HPDE6-E6E7 (cell line): ENCODE results near the gene SEMA3G.

ENCODE experiments used
- DNase-seq: peaks from one replicate; pipeline ENCODE4 v3.0.0; 2011; ENCODE audit warnings: missing footprints; ENCODE audit errors: extremely low spot score

SEMA3G gene

DNA sequence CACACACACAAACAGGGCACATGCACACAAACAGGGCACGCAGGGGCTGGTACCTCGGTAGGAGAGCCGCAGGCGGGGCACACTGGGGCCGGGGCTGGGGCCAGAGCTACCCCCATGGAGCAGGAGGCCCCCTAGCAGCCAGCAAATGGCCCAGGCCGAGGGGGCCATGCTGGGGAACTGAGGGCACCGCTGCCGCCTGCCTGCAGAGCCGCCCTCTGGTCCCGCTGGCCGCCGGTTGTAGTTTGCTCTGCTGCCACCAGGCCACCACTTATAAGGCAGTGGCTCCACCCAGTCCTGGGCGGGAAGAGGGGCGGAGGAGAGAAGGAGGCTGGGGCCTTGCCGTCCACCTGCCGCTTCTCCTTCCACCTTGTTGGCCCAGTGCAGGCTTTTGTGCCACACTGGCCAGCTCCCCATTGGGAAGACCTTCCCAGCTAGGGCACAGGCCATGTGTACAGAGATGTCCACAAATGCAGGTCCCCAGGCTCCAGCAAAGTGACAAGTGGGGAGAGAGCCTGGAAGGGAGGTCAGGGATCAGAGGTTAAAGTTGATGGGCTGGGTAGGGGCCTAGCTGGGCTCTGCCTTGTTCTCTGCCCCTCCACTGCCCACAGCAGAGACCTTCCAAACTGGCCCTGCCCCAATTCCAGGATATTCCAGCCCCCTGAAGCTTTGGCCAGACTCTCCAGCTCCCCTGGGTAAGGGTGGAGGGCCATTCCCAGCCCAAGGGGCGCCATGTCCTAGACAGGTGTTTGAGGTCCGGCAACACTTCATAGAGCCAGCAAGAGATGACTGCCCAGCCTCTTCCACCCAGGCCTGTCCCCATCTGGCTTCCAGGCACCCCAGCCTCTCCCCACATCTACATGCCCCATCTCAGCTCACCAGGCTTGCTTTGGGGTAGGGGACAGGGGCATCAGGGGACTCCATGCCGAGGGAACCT is at the start of gene SEMA3G:
Gene SEMA3G, minus strand, starts transcription at position 244 of the 934 bp plus-strand sequence. Its CDS starts 76 bp downstream, at position 168.
- DNase-seq = peak; percentile 39

DNA sequence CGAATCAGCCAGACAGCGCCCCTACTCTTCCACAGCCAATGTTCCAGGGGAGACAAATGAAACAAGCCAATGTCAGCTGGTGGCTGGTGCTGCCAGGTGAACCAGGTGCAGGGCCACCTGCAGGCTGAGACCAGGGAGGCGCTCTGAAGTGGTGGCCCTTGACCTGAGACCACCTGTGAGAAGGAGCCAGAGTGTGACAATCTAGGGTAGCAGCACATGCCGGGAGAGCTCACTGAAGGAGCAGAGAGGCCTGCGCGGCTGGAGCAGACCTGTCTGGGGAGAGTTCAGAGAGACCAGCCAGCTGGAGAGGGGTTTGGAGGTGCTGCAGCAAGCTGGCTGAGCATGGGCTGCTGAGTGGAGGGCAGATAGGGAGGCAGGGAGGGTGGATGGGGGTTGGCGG is 49.5 kb upstream of the SEMA3G start:
- no peak for DNase-seq

DNA sequence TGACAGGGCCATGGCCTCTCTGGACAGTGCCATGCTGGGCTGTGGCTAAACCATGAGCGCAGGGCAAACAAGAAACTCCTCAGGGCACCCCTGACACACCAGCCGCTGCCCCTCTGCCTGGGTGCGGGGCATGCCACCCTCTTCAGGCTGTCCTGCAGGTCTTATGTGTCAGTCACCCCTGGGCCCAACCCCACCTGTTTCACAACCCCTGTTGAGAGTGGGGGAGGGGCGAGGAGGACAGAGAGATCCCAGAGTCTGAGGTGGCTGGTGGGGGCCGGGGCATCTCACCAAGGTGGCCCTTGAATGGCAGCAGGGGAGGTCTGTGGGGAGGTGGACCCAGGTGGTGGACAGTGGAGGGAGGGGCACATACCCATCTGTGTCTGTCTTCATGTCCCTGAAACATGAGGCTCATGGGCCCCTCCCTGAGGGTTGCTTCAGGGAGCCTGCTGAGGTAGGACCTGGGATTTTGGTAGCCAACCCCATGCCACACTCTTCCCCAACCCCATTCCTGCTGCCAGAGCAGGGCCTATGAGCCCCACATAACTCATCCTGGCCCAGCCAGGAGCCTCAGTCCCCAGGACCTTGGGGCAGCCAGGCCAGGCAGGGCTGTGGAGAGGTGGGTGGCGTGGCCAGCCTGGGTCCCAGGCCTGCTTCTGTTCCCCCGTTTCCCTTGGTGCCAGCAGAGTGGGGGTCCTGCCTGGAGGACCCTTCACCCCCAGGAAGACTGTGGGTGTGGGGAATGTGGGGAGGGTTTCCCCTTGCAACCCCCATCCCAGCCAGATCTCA is 48.5 kb upstream of the SEMA3G start:
- DNase-seq = no peak

DNA sequence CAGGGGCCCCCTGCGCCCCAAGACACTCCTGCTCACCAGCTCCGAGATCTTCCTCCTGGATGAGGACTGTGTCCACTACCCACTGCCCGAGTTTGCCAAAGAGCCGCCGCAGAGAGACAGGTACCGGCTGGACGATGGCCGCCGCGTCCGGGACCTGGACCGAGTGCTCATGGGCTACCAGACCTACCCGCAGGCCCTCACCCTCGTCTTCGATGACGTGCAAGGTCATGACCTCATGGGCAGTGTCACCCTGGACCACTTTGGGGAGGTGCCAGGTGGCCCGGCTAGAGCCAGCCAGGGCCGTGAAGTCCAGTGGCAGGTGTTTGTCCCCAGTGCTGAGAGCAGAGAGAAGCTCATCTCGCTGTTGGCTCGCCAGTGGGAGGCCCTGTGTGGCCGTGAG is 47.2 kb upstream of the SEMA3G start:
- no peak for DNase-seq

DNA sequence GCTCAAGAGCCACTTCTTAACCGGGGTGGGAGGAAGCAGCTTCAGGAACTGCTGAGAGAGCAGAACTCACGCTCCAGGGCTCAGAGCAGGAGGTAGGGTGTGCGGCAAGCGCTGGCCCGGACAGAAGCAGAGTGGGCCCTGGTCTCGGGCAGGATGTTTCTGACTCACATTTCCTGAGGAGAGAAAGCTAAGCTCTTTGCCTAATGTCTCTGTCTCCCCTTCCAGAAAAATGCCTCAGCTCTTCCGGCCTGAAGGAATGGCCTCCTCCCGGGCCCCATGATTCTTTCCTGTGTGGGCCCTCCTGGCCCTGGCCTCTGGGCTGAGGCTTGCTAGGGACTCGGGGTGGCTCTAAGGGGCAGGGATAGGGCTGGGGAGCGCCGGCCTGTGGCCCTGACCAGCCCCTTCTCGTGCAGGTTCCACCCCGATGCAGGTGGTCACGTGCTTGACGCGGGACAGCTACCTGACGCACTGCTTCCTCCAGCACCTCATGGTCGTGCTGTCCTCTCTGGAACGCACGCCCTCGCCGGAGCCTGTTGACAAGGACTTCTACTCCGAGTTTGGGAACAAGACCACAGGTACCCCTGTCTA is 46.1 kb upstream of the SEMA3G start:
- no peak for DNase-seq

DNA sequence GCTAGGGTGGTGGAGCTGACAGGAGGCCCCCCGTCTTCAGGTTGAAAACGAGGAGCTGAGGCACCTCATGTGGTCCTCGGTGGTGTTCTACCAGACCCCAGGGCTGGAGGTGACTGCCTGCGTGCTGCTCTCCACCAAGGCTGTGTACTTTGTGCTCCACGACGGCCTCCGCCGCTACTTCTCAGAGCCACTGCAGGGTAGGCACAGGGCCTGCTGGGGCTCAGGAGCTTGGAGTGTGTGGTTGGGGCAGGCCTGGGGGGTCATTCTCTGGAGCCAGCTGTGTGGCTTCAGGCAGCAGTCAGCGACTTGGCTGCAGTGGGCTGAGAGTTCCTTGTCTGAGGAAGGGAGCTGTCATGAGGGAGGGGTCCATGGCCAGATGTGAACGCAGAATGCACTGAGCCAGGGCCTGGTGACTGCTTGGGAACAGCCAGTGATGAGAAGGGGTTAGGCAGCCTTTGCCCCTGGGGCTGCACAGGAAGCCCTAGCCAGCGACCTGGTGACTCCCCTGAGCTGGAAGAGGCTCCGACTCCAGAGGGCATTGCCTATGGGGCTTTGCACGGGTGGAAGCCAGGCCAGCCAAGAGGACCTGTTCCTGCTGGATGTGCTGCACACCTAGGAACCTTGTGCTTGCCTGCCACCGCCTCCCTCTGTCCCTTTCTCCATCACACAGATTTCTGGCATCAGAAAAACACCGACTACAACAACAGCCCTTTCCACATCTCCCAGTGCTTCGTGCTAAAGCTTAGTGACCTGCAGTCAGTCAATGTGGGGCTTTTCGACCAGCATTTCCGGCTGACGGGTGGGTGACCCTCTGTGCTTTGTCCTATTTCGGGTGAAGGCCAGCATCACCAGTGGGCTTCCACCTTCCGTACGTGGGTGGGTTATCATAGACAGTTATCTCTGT is 45.4 kb upstream of the SEMA3G start:
- DNase-seq = no peak

DNA sequence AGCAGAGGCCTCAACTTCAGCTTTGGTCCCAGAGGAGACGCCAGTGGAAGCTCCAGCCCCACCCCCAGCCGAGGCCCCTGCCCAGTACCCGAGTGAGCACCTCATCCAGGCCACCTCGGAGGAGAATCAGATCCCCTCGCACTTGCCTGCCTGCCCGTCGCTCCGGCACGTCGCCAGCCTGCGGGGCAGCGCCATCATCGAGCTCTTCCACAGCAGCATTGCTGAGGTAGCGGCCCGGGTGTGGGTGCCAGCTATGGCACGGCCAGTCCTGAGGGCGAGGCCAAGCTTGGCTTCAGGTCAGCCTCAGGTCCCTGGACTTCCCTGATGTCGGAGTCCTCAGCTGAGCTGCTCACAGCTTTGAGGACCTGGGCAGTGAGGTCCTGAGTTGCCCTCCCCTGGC is 44.5 kb upstream of the SEMA3G start:
- DNase-seq = no peak

DNA sequence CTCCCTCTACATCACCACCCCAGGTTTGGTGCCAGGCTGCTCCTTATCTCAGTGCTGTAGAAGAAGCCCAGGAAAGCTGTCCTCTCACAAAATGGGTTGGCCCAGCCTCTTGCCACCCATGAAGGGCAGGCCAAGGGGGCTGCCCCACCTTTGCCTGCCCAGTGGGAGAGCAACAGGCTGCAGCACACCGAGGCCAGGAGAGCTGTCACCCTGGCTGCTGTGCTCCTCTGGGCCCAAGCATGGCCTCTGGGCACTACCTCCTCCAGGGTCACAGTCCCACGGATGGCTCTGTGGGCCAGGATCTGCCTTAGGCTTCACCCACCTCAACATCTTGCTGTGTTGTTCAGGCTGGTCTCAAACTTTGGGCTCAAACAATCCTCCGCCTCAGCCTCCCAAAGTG is 43.8 kb upstream of the SEMA3G start:
- no peak for DNase-seq

DNA sequence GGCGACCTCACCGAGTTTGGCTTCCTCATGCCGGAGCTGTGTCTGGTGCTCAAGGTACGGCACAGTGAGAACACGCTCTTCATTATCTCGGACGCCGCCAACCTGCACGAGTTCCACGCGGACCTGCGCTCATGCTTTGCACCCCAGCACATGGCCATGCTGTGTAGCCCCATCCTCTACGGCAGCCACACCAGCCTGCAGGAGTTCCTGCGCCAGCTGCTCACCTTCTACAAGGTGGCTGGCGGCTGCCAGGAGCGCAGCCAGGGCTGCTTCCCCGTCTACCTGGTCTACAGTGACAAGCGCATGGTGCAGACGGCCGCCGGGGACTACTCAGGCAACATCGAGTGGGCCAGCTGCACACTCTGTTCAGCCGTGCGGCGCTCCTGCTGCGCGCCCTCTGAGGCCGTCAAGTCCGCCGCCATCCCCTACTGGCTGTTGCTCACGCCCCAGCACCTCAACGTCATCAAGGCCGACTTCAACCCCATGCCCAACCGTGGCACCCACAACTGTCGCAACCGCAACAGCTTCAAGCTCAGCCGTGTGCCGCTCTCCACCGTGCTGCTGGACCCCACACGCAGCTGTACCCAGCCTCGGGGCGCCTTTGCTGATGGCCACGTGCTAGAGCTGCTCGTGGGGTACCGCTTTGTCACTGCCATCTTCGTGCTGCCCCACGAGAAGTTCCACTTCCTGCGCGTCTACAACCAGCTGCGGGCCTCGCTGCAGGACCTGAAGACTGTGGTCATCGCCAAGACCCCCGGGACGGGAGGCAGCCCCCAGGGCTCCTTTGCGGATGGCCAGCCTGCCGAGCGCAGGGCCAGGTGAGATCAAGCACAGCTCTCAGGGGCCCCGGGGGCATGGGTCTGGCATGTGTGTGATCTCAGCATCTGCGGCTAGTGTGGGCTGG is 43.1 kb upstream of the SEMA3G start:
- DNase-seq = no peak

DNA sequence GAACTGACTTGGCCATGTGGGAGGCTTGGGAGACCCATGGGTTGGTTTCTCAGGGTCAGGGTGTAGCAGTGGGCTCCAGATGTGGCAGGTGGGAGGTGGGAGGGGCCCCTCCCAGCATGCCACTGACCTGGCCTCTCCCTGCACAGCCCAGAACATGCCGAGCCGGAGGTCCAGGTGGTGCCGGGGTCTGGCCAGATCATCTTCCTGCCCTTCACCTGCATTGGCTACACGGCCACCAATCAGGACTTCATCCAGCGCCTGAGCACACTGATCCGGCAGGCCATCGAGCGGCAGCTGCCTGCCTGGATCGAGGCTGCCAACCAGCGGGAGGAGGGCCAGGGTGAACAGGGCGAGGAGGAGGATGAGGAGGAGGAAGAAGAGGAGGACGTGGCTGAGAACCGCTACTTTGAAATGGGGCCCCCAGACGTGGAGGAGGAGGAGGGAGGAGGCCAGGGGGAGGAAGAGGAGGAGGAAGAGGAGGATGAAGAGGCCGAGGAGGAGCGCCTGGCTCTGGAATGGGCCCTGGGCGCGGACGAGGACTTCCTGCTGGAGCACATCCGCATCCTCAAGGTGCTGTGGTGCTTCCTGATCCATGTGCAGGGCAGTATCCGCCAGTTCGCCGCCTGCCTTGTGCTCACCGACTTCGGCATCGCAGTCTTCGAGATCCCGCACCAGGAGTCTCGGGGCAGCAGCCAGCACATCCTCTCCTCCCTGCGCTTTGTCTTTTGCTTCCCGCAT is 42.3 kb upstream of the SEMA3G start:
- DNase-seq = no peak

DNA sequence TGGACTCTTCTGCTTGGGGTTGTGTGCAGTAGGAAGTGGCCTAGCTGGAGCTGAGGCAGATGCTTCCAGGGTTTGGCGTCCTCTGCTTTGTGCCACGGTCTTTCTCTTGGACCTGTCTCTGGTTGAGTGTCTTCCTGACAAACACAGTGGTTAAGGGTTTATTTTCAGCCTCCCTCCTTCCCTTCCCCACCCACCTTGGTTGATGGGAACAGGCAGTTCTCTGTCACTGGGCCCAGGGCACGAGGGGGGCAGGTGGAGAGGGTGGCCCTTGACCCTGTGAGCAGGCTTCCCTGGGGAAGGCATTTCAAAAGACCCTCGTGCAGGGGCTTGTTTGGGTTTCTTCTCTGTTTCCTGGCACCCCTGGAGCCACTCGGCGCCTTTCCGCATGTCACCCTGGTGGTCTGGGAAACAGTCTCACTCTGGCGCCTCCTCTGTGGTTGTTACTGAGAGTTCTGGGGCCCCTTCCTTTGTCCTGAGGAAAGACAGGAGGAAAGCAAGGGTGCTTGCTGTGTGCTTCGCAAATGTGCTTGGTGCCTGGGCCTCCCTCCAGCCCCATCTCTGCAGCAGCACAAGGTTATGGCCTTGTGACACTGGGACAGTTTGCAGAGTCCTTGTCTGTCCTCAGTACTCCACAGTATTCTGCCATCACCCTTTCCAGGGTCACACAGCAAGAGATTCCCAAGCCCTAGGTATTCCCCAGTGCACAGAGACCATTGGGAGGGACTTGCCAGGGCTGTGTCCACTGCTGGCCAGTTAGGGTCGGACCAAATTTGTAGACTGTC is 40.0 kb upstream of the SEMA3G start:
- DNase-seq = no peak

DNA sequence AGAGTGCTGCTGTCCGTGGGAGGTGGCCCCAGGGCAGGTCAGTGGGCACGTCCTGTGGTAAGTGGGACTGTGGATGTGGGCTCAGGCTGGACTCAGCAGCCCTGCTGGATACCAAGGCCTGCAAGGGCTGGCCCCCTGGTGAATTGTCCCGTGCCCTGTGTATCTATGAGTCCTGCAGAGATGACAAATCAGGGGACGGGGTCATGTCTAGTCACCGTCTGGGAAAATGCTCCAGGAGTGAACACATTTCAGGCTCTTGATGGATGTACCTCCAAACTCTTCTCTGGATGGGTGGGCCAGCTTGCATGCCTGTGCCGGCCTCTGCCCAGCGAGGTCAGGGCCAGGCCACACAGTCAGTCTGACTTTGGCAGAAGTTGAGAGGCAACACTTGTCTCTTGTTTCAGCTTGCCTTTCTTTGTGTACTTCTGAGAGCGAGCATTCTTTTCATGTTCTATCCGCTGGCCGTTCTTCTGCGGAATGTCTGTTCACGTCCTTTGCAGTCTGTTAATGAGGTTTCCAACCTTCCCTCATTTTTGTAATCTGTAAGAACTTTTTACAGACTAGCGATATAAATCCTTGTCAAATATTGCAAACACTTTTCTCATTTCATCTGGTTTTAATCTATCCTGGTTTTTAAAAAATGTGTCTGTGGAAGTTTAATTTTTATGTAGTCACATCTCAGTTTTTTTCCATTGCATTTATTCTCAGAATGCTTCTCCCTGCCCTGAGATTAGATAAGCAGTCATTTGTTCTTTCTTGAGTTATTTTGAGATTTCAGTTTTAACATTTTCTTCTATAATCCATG is 38.9 kb upstream of the SEMA3G start:
- peak; percentile 16 for DNase-seq

DNA sequence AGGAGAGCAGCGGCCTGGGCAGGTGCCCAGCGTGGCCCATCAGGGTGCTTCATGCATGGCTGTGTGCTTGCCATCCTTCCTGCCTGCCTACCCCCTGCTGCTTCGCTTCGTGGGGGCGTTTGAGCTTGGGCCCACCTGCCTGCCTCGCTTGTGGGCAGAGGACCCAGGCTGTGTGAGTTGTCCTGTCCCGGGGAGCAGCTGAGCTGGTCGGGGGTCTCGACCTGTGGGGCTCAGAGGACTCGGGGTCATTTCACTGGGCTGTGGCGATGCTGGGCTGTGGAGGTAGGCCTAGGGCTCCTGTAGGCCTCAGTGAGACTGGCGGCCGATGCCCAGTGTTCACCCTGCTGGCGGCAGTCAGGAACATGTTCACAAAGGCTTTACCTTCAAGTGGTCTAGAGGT is 38.2 kb upstream of the SEMA3G start:
- DNase-seq = no peak

DNA sequence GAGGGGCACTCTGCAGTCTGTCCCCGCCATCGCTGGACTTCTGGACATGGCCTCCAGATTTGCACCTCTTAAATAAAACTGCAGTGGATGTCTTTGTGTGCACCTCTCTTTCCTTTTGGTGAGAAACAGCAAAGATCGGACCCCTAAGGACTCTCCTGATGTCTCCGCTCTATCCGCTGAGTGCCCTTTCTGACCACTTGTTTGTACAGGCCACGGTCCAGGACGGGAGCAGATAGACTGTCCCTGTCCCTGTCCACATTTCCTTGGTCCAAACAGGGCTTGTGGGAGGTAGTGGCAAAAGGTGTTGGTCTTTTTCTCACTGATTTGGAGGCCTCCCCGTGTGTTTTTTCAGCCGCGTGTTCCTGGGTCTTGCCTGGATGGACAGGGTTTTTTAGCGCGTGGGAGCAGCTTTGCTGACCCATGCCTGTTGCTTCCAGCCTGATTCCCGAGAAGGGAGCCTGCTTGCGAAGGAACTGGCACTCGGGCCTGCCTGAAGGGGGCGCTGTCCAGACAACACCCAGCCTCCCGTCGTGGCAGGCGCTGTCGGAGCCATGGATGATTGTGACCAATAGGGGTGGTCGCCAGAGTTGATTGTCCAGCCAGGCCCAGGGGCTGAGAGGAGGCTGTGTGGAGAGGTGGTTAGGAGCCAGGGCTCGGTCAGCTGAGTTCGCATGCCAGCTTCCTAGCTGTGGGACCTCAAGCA is 37.1 kb upstream of the SEMA3G start:
- DNase-seq = no peak

DNA sequence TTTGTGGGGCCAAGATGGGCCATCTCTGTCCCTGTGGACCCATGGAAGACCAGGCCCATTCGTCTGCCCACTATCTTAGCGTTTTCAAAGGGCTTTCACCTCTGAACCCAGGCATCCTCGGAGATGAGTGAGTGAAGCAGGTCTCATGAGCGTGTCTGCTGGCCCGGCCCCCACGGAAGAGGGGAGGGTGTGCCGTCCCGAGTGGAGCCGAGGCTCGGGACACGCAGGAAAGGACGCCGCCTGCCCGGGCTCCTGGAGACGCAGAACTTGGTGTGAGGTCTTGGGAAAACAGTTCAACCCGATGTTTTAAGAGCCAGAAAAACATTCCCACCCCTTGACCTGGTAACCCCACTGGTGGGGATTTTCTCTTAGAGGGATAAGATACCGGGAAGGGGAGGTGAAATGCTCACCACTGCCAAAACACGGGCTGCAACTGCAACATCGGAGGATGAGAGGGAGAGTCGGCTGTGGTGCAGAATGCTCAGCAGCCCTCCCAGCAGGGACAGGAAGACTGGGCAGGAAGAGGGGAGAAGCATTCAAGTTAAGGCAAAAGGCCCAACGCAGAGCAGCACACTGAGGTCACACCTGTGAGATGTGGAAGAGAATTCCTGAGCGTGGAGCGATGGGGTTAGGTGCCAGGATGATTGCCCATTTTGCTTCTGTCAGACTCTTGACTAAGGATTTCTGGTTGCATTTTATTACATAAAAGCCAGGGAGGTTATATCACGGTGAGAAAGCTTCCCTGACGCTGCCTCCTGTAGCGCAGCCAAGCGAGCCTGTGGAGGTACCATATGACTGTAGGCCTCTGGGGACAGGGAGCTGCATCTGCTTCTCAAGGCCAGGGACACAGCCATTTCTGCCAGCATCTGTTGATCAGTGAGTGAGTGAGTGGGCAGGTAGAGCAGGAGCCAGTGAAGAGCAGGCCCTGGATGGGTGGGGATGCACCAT is 36.1 kb upstream of the SEMA3G start:
- DNase-seq = no peak

DNA sequence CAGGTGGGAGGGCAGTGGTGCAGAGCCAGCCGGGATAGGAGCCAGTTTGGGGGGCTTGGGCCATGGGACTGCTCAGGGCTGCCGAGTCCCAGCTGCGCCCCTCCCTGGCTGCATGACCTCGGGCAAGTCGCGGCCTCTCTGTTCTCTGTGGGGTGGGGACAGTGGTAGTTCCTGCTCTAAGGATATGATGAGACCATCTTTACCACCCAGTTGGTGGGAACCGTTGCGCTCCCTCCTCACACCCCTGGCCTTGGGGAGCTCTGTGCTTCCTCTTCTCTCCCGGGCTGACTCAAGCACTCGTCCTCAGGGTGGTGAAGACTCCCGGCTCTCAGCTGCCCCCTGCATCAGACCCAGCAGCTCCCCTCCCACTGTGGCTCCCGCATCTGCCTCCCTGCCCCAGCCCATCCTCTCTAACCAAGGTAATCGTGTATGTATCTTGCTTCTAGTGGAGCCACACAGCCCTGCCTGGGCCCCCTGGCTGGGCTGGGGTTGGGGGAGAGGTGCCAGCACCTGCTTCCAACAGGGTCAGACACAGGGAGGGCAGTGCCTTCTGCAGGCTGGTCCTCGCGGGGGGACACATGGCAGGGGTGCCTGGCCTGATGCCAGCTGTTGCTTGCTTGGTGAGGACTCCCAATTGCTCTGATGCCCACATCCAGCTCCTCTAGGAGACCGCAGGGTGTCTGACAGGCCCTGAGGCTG is 35.1 kb upstream of the SEMA3G start:
- DNase-seq = no peak
